Mesendoderm (in vitro differentiated cells): ENCODE results near the gene LSS.
"Not testable (repeated sequence)": the region's sequence is repeated elsewhere in the genome, so short reads cannot be mapped to it uniquely, and the experiment has no call there.

ENCODE experiments used
- DNase-seq: peaks from one replicate; pipeline ENCODE4 v3.0.0; 2013
- H2AK5ac ChIP-seq: 2 replicates; pipeline ENCODE4 v1.6.1; 2013; ENCODE audit warnings: low read length, inconsistent platforms
- H2BK120ac ChIP-seq: 2 replicates; pipeline ENCODE4 v1.6.1; 2013; ENCODE audit warnings: low read depth, mild to moderate bottlenecking, low read length, moderate library complexity, mixed read lengths
- H2BK15ac ChIP-seq: replicated peaks from 2 replicates; pipeline ENCODE4 v1.6.1; 2013; ENCODE audit warnings: low read depth, mild to moderate bottlenecking, moderate library complexity
- H2BK5ac ChIP-seq: 2 replicates; pipeline ENCODE4 v1.6.1; 2013; ENCODE audit warnings: low read length, inconsistent platforms
- H3K18ac ChIP-seq: 2 replicates; pipeline ENCODE4 v1.6.1; 2013; ENCODE audit warnings: mild to moderate bottlenecking, low read length, mixed read lengths
- H3K23ac ChIP-seq: one replicate; pipeline ENCODE4 v1.6.1; 2013; ENCODE audit warnings: low read length
- H3K27ac ChIP-seq: 2 replicates; pipeline ENCODE4 v1.5.1; 2013; ENCODE audit warnings: low read depth, mild to moderate bottlenecking, inconsistent platforms, low read length, moderate library complexity
- H3K27me3 ChIP-seq: 2 replicates; pipeline ENCODE4 v1.6.1; 2013; ENCODE audit warnings: low read length, control low read depth, mild to moderate bottlenecking, inconsistent platforms; ENCODE audit not compliant: insufficient read depth, poor library complexity
- H3K36me3 ChIP-seq: 2 replicates; pipeline ENCODE4 v1.6.1; 2013; ENCODE audit warnings: low read length, inconsistent platforms; ENCODE audit not compliant: control insufficient read depth, insufficient read depth
- H3K4ac ChIP-seq: one replicate; pipeline ENCODE4 v1.6.1; 2013; ENCODE audit warnings: low read depth, mild to moderate bottlenecking, low read length, moderate library complexity
- H3K4me1 ChIP-seq: 2 replicates; pipeline ENCODE4 v1.6.1; 2013; ENCODE audit warnings: low read depth, low read length, inconsistent platforms; ENCODE audit not compliant: control insufficient read depth
- H3K4me2 ChIP-seq: 2 replicates; pipeline ENCODE4 v1.6.1; 2013; ENCODE audit warnings: low read length
- H3K4me3 ChIP-seq: 2 replicates; pipeline ENCODE4 v1.5.1; 2013; ENCODE audit warnings: mild to moderate bottlenecking, low read length
- H3K56ac ChIP-seq: one replicate; pipeline ENCODE4 v1.6.1; 2013; ENCODE audit warnings: low read length
- H3K79me1 ChIP-seq: 2 replicates; pipeline ENCODE4 v1.6.1; 2013; ENCODE audit warnings: low read length, inconsistent platforms
- H3K79me2 ChIP-seq: 2 replicates; pipeline ENCODE4 v1.6.1; 2013; ENCODE audit warnings: mild to moderate bottlenecking, low read length; ENCODE audit not compliant: control insufficient read depth, insufficient read depth
- H3K9ac ChIP-seq: 2 replicates; pipeline ENCODE4 v1.6.1; 2013; ENCODE audit warnings: low read length, inconsistent platforms
- H4K5ac ChIP-seq: one replicate; pipeline ENCODE4 v1.6.1; 2013; ENCODE audit warnings: low read length
- H4K8ac ChIP-seq: one replicate; pipeline ENCODE4 v1.6.1; 2013; ENCODE audit warnings: low read depth, mild to moderate bottlenecking, control low read depth, low read length, moderate library complexity
- WGBS: extraction: QIAGEN DNeasy Blood & Tissue Kit; methylation state at CpG from one replicate; pipeline ENCODE4 v1.1.7; 2013; ENCODE audit warnings: low lambda C conversion rate, missing lambda C conversion rate; ENCODE audit not compliant: insufficient coverage; ENCODE audit errors: extremely low coverage; 5-methylcytosine and 5-hydroxymethylcytosine counted together

LSS gene

DNA sequence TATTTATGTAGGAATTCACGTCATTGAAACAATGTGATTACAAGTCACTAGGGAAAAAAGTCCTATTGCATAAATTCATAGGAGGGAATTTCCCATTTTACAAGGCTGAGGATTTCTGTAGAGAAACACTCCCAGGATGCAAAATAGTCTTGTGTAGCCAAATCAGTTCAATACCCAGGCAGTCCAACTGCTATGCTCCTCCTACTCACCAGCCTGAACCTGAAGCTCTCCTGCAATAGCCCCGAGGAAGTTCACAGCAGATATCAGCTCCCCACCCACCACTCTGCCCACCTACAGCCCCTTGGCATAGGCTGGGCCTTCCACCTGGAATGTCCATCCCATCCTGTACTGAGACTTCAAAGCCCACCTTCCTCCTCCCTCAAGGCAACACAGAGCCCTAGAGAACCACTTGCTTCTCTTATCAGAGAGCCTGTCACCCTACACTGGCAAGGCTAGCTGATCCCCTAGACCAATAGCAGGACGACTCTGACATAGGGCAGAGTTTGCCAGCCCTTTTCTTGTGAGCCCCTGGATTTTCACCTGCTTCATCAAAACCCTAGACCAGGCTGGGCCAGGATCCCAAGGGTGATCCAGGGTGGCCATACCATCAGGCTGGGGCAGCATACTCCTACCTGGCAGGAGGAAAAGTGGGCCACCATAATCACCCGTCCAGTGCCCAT lies 1.5 kb downstream of the LSS start:
- Histone ChIP-seq H3K27me3 (no peaks in the 10 kb centered on the region), H4K8ac (no peak overlapping the region), H3K4ac (no peak overlapping the region), H3K56ac (peak overlapping the region; percentile 62), H3K36me3 (peaks cover 8% of the 10 kb centered on the region), H3K4me1 (peaks cover 12% of the 10 kb centered on the region), H3K23ac (peak overlapping the region; percentile 32), H3K9ac (peak overlapping the region; percentile 91), H2BK120ac (no peak overlapping the region), H3K18ac (no peak overlapping the region), H3K27ac (no peak overlapping the region), H4K5ac (no peak overlapping the region), H3K79me1 (peaks cover 29% of the 10 kb centered on the region), H3K4me3 (peak overlapping the region; percentile 77), H2AK5ac (no peak overlapping the region), H2BK5ac (no peak overlapping the region), H3K4me2 (peak overlapping the region; percentile 63), H2BK15ac (no peak overlapping the region), H3K79me2 (peaks cover 42% of the 10 kb centered on the region)
- peak; percentile 22 for DNase-seq
- WGBS = no CpG with 5 or more reads among the region's 4 CpGs

DNA sequence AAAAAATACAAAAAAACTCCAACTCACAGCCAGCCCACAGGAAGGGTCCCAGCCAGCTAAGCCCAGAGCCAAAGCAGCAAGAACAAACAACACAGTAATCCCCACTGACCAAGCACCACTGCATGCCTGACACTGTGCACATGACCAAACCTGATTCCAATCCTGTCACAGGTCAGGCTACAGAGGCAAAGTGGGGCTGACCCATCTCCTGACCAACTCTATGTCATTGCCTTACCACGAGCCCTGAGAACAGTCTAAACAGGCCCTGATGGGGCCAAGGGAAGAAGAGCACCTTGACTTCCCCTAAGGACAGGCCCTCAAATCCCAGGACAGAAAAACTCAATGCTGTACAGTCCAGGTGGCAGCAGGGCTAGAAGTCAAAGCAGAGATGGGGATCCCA lies 2.4 kb downstream of the LSS start:
- H4K5ac ChIP-seq = no peak overlapping the region
- H3K27me3 ChIP-seq = no peaks in the 10 kb centered on the region
- H2BK15ac ChIP-seq = no peak overlapping the region
- no peak overlapping the region for H3K4me2 ChIP-seq
- no peak overlapping the region for H3K23ac ChIP-seq
- peaks cover 34% of the 10 kb centered on the region for H3K79me1 ChIP-seq
- no peak for DNase-seq
- peaks cover 48% of the 10 kb centered on the region for H3K79me2 ChIP-seq
- H4K8ac ChIP-seq = no peak overlapping the region
- no peak overlapping the region for H3K4ac ChIP-seq
- H3K56ac ChIP-seq = no peak overlapping the region
- peaks cover 4% of the 10 kb centered on the region for H3K36me3 ChIP-seq
- H3K4me3 ChIP-seq = peak overlapping the region; percentile 20
- peaks cover 12% of the 10 kb centered on the region for H3K4me1 ChIP-seq
- H2AK5ac ChIP-seq = no peak overlapping the region
- H3K27ac ChIP-seq = no peak overlapping the region
- H2BK5ac ChIP-seq = no peak overlapping the region
- H3K18ac ChIP-seq = no peak overlapping the region
- no peak overlapping the region for H2BK120ac ChIP-seq
- H3K9ac ChIP-seq = no peak overlapping the region
- WGBS = no CpG with 5 or more reads among the region's 1 CpG

DNA sequence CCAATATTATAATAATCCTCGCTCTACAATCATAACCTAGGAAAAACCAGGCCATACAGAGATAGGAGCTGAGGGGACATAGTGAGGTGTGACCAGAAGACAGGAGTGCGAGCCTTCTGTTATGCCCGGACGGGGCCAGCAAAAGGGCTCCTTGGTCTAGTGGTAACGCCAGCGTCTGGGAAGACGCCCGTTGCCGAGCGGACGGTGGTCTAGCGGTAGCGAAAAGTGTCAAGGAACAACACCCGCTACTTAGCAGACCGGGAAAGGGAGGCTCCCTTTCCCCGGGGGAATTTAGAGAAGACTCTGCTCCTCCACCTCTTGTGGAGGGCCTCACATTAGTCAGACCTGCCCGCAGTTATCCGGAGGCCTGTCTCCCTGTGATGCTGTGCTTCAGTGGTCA lies 4.9 kb downstream of the LSS start:
- not testable (repeated sequence) for H4K5ac ChIP-seq, H3K9ac ChIP-seq, H2AK5ac ChIP-seq, H2BK5ac ChIP-seq, H2BK120ac ChIP-seq, DNase-seq, H3K27me3 ChIP-seq, H3K18ac ChIP-seq, H2BK15ac ChIP-seq, H3K4me3 ChIP-seq, H3K23ac ChIP-seq, H3K4me2 ChIP-seq, H3K36me3 ChIP-seq, H4K8ac ChIP-seq, H3K4ac ChIP-seq, H3K27ac ChIP-seq, H3K4me1 ChIP-seq, H3K56ac ChIP-seq
- peaks cover 43% of the 10 kb centered on the region for H3K79me1 ChIP-seq
- no CpG with 5 or more reads among the region's 18 CpGs for WGBS
- H3K79me2 ChIP-seq = peaks cover 51% of the 10 kb centered on the region

DNA sequence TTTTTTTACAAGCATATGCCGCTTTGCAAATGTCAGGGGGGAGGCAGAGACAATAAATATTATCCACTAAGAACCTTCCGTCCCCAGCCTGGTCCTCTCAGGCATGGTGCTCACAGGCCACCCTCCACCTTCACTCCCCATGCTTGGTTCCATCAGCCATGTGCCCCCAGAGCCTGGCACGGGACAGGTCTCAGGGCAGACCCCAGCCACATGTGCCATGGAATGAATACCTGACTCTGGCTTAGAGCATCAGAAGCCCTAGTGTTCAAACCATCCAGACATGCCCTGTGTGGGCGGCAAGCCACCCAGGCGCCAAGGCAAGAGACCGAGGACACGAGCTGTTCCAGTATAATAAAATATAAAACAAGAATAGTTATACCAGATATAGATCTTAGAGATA lies 5.4 kb downstream of the LSS start:
- Histone ChIP-seq H3K4ac (no peak overlapping the region), H3K36me3 (peaks cover 4% of the 10 kb centered on the region), H3K27me3 (no peaks in the 10 kb centered on the region), H3K79me2 (peaks cover 49% of the 10 kb centered on the region), H3K23ac (no peak overlapping the region), H4K8ac (no peak overlapping the region), H3K4me3 (no peak overlapping the region), H3K79me1 (peaks cover 43% of the 10 kb centered on the region), H4K5ac (no peak overlapping the region), H3K18ac (no peak overlapping the region), H2BK5ac (no peak overlapping the region), H2BK15ac (no peak overlapping the region), H2BK120ac (no peak overlapping the region), H3K27ac (no peak overlapping the region), H2AK5ac (no peak overlapping the region), H3K4me1 (peaks cover 8% of the 10 kb centered on the region), H3K9ac (no peak overlapping the region), H3K56ac (no peak overlapping the region), H3K4me2 (no peak overlapping the region)
- no peak for DNase-seq
- WGBS = no CpG with 5 or more reads among the region's 7 CpGs

DNA sequence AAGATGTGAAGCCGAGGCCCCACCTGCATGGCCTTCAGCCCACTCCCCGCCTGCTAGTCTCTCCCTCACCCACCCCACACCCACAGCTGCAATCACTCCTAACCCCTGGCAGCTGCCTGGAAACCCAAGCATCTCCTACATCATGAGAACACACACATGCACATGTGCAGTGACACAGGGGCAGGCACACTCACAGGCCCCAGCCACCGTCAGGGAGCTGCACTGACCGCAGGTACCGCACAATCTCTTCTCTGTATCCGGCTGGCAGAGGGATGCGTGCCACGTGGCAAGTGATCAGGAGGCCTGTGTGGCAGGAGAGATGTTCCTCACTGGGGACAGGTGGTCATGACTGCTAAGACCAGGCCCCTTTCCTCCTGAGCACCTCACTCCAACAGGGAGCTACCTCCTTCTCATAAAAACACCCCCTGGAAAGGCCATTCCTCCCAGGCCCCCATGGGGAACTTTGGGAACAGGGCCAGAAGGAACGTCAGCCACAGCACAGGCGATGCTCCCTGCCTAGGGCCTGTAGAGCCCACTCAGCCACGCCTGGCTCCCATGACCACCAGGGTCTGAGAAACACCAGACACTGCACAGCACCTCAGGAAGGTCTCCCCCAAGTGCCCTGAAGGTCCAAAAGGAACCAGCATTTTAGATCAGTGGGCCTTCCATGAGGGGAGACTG lies 6.0 kb downstream of the LSS start:
- no peak overlapping the region for H3K4me3 ChIP-seq
- no peak for DNase-seq
- no peaks in the 10 kb centered on the region for H3K27me3 ChIP-seq

More for the DNA sequence above, 6.0 kb downstream of the LSS start:
- Histone ChIP-seq H2AK5ac (no peak overlapping the region), H3K9ac (no peak overlapping the region), H3K4ac (no peak overlapping the region), H2BK120ac (no peak overlapping the region), H3K36me3 (peaks cover 4% of the 10 kb centered on the region), H2BK15ac (no peak overlapping the region), H3K23ac (no peak overlapping the region), H3K4me2 (no peak overlapping the region), H3K79me1 (peaks cover 43% of the 10 kb centered on the region), H4K8ac (no peak overlapping the region), H4K5ac (no peak overlapping the region), H2BK5ac (no peak overlapping the region), H3K4me1 (peaks cover 8% of the 10 kb centered on the region), H3K79me2 (peaks cover 45% of the 10 kb centered on the region), H3K56ac (no peak overlapping the region), H3K27ac (no peak overlapping the region), H3K18ac (no peak overlapping the region)
- no CpG with 5 or more reads among the region's 11 CpGs for WGBS
